Measurements from ENCODE around the gene NRCAM.
"Not testable (repeated sequence)": the region's sequence is repeated elsewhere in the genome, so short reads cannot be mapped to it uniquely, and the experiment has no call there.

Gene NRCAM

DNA sequence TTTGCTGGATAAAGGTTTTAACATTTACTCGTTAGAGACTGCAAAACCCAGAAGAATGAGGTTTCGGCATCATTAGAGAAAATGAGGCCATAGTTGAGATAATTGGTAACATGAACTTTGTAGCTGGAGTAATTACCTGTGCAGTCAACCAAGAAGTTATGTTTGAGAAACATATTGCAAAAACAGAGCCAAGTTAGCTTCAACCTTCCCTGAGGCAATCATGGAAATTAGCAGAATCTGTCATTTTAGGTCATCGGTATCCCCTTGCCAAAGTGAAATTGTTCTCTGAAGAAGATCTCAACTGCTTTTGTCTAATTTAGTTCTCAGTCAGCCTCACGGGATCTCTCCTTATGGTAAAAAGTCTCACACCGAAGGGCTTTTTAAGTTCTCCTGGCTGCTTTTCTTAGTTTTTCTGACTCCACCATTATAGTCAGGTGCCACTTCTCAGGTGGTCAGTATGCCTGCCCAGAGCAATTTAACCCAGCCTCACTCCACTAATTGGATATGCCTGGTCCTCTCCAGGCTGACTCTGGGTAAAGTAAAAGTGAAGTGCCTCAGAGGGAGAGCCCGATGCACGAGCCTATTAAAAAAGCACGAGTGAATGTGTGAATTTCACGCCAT, 52.5 kb downstream of the NRCAM start:
- no peak for DNase-seq (ENCODE audit: low read depth)
- TF ChIP-seq, protein P1, sequence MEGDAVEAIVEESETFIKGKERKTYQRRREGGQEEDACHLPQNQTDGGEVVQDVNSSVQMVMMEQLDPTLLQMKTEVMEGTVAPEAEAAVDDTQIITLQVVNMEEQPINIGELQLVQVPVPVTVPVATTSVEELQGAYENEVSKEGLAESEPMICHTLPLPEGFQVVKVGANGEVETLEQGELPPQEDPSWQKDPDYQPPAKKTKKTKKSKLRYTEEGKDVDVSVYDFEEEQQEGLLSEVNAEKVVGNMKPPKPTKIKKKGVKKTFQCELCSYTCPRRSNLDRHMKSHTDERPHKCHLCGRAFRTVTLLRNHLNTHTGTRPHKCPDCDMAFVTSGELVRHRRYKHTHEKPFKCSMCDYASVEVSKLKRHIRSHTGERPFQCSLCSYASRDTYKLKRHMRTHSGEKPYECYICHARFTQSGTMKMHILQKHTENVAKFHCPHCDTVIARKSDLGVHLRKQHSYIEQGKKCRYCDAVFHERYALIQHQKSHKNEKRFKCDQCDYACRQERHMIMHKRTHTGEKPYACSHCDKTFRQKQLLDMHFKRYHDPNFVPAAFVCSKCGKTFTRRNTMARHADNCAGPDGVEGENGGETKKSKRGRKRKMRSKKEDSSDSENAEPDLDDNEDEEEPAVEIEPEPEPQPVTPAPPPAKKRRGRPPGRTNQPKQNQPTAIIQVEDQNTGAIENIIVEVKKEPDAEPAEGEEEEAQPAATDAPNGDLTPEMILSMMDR (conservative IDR thresholded peaks at IDR 0.05; ENCODE audit: low read depth, low read length) = no peak
- H3K4me3 ChIP-seq (ENCODE audit: low read depth, low read length) = no peak overlapping the region

DNA sequence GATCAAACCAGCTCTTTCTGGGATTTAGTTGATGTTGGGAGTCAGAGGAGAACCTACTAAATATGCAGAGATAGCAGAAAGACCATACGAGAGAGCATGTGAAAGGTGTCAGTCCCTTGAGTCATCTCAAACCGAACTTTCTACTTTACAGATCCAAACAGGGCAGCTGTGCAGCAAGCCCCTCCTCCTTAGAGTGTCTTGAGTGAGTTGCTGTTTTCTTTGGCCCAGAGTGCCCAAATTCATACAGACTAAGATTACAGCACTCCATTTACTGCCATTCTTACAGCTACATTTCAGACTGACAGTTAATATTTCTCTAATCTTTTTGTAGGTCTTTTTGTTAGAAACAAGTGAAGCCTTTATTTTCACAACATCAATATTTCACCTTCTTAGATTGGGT, 53.4 kb downstream of the NRCAM start:
- TF ChIP-seq, protein P1 (conservative IDR thresholded peaks at IDR 0.05; ENCODE audit: low read depth, low read length) = no peak
- H3K4me3 ChIP-seq (ENCODE audit: low read depth, low read length) = no peak overlapping the region
- DNase-seq (ENCODE audit: low read depth) = peak; percentile 80

DNA sequence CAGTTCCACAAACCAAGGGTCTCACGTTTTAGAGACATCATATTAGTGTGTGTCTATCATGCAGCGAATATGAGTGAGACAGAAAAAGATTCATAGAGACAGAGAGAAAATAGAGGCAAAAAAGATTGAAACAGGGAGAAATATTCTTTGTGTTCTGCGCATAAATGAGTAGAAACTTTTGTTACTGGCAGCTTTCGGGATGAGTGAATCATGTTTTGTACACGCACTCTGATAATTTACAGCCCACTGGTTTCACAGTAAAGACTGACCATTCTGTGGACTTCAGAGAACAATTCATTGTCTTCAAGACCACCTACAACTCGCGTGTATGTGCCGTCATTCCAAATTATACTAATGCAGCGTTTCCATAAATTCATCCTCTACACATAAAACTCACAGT, 60.2 kb downstream of the NRCAM start:
- DNase-seq (ENCODE audit: low read depth) = no peak
- no peak overlapping the region for H3K4me3 ChIP-seq (ENCODE audit: low read depth, low read length)
- TF ChIP-seq, protein P1 (conservative IDR thresholded peaks at IDR 0.05; ENCODE audit: low read depth, low read length) = no peak

DNA sequence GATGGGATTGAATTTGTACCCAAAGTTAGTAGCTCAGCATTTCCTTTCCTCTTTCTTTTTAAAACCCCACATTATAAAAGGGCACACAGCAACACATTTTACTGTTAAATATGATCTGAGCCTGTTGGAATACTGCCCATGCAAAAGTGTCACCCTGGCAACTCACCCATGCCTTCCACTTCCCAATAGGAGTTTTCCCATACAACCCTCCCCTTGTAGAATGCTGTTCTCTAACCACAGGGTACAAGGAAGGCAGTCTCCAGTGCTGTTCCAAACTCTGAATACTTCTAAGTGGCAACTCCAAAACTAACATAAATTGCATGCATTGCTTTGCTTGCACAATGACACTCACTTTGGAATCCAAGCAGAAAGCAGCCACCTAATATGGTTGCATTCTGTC, 60.8 kb downstream of the NRCAM start:
- no peak overlapping the region for H3K4me3 ChIP-seq (ENCODE audit: low read depth, low read length)
- no peak for DNase-seq (ENCODE audit: low read depth)
- TF ChIP-seq, protein P1 (conservative IDR thresholded peaks at IDR 0.05; ENCODE audit: low read depth, low read length) = no peak

DNA sequence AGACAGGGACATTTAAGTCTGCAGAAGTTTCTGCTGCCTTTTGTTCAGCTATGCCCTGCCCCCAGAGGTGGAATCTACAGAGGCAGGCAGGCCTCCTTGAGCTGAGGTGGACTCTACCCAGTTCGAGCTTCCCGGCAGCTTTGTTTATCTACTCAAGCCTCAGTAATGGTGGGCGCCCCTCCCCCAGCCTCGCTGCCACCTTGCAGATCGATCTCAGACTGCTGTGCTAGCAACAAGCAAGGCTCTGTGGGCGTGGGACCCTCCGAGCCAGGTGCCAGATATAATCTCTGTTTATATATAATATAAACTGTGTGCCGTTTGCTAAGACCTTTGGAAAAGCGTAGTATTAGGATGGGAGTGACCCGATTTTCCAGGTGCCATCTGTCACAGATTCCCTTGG, 63.1 kb downstream of the NRCAM start:
- not testable (repeated sequence) for DNase-seq (ENCODE audit: low read depth); H3K4me3 ChIP-seq (ENCODE audit: low read depth, low read length)

DNA sequence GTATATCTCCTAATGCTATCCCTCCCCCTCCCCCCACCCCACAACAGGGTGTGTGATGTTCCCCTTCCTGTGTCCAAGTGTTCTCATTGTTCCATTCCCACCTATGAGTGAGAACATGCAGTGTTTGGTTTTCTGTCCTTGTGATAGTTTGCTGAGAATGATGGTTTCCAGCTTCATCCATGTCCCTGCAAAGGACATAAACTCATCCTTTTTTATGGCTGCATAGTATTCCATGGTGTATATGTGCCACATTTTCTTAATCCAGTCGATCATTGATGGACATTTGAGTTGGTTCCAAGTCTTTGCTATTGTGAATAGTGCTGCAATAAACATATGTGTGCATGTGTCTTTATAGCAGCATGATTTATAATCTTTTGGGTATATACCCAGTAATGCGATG, 68.5 kb downstream of the NRCAM start:
- H3K4me3 ChIP-seq (ENCODE audit: low read depth, low read length); DNase-seq (ENCODE audit: low read depth): not testable (repeated sequence)

DNA sequence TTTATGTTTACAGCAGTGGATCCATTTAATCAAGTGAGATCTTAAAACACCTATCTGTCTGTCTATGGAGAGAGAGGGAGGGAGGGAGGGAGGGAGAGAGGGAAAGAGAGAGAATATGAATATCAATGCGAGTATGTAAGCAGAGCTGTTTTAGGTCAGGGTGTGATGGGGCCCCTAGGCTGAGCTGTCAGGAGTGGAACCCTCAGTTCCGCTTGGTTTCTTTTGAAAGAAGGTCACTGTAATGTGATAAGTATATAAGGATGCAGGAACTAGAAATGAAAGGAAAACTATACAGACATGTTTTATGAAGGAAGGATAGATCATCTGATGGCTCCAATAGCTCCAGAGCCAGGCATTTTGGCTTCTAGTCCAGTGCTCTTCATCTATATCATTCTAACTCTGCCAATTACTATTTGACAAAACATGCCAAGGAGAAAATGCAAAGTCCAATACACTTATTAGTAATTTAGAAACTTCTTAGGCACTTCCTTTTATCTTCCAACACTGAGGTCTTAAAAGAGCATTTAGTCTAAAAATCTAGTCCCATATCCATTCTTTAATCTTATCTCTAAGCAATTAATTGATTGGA, 70.3 kb downstream of the NRCAM start:
- TF ChIP-seq, protein P1 (conservative IDR thresholded peaks at IDR 0.05; ENCODE audit: low read depth, low read length) = no peak
- no peak overlapping the region for H3K4me3 ChIP-seq (ENCODE audit: low read depth, low read length)
- DNase-seq (ENCODE audit: low read depth) = no peak

DNA sequence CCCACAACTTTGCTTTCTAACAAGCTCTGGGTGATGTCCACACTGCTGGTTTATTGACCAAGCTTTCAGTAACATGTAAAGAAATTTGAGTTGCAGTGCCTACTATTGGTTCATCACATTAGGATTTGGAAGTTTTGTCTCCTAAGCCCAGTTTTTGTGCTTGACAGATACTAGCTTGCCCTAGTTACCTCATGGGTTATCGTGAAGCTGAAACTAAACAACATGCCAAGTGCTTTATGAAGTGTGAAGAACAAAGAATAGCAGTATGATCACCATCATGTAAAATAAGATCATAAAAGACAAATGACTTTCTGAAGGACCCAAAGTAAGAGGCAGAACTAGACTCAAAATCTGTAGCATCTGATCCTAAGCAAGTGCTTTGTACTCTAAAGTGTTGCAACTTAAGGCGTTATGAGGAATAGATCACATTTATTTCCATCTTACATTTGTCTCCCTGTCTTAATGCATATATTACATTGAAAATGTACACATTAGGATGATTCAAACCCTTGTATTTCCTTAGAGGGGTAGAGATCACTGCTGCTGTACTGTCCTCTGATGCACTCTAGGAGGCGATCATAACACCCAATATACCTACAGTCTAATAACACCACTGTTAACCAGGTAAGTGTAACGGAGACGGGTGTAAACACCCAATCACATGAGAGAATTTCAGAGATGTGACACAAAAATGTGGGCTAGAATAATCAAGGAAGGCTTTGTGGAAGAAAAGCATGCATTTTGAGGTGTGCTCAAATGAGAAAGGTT, 71.3 kb downstream of the NRCAM start:
- DNase-seq (ENCODE audit: low read depth) = no peak
- TF ChIP-seq, protein P1 (conservative IDR thresholded peaks at IDR 0.05; ENCODE audit: low read depth, low read length) = peak; percentile 23
- H3K4me3 ChIP-seq (ENCODE audit: low read depth, low read length) = no peak overlapping the region
